Endothelial cell of umbilical vein (primary cell): ENCODE data around the gene NUP37. TPM values are rescaled to one million over a fixed set of nuclear protein-coding genes. Genes with fewer than 3 reads are reported as not detected.
A peak's percentile ranks its signal among the peaks of the same experiment; 100 is the strongest.

ENCODE experiments used
- BruUV-seq: library from RNA; stranded (reverse); fragments of 400-500 nt; replicated peaks from 2 replicates; lab custom pipeline; 2021; lab: Mats Ljungman, UMichigan
- CTCF ChIA-PET: fragments of 300-600, 350-600 bp; sonication (Branson Sonifier 250); formaldehyde crosslinking; loops from one replicate; lab custom pipeline; 2021; ENCODE audit warnings: antibody characterized with exemption, inconsistent platforms; lab: Charles Lee
- POLR2A ChIA-PET: fragments of 300-600, 350-600 bp; sonication (Branson Sonifier 250); formaldehyde crosslinking; loops from one replicate; lab custom pipeline; 2021; ENCODE audit warnings: antibody characterized with exemption, inconsistent platforms; lab: Charles Lee
- DNase-seq: peaks from one replicate; pipeline ENCODE4 v3.0.0-alpha.2; 2011; ENCODE audit warnings: low read depth, low spot score
- FAIRE-seq: peaks from 2 replicates; lab custom pipeline; 2011; peaks lifted over from hg19 to GRCh38; lab: Jason Lieb, UNC
- H2AFZ ChIP-seq: 2 replicates; pipeline ENCODE4 v1.6.0; 2012; ENCODE audit warnings: low read depth, low read length, control low read depth, inconsistent platforms
- H3K27ac ChIP-seq: 2 replicates; pipeline ENCODE4 v1.5.1; 2011; ENCODE audit warnings: low read depth, mild to moderate bottlenecking, control low read depth, low read length, moderate library complexity; ENCODE audit not compliant: insufficient read depth
- H3K27me3 ChIP-seq, 2 experiments: 2 replicates each; pipeline versions ENCODE4 v1.6.0 to v1.6.1; 2011; ENCODE audit warnings: low read length in 2 of 2, mixed read lengths in 1 of 2; ENCODE audit not compliant: control insufficient read depth in 2 of 2, insufficient read depth in 2 of 2
- H3K36me3 ChIP-seq, 2 experiments: 2 replicates in 1 of 2; 3 replicates in 1 of 2; pipeline ENCODE4 v1.5.1; 2011; ENCODE audit warnings: low read length in 2 of 2, mild to moderate bottlenecking in 1 of 2, moderate library complexity in 1 of 2; ENCODE audit not compliant: control insufficient read depth in 2 of 2, insufficient read depth in 2 of 2; ENCODE audit errors: extremely low read depth in 1 of 2
- H3K4me1 ChIP-seq: 3 replicates; pipeline ENCODE4 v1.5.1; 2011; ENCODE audit warnings: mild to moderate bottlenecking, low read length; ENCODE audit not compliant: control insufficient read depth, insufficient read depth; ENCODE audit errors: extremely low read depth
- H3K4me2 ChIP-seq: 2 replicates; pipeline ENCODE4 v1.6.1; 2011; ENCODE audit warnings: low read length, control low read depth, mixed read lengths; ENCODE audit not compliant: insufficient read depth
- H3K4me3 ChIP-seq, 3 experiments: fragments of 200-600 bp in 1 of 3; sonication (generic), shearing (Covaris generic) in 1 of 3; replicated peaks in 1 of 3; 2 replicates each; pipeline ENCODE4 v1.5.1; 2011 to 2016; ENCODE audit warnings: control low read depth in 3 of 3, low read length in 3 of 3, mild to moderate bottlenecking in 2 of 3, inconsistent platforms in 1 of 3, low read depth in 1 of 3, moderate library complexity in 1 of 3; ENCODE audit not compliant: insufficient read depth in 1 of 3
- H3K79me2 ChIP-seq: 2 replicates; pipeline ENCODE4 v1.6.0; 2012; ENCODE audit warnings: low read length, inconsistent platforms; ENCODE audit not compliant: control insufficient read depth, insufficient read depth
- H3K9ac ChIP-seq: replicated peaks from 2 replicates; pipeline ENCODE3; 2011; ENCODE audit warnings: low read length, control low read depth; ENCODE audit not compliant: insufficient read depth; ENCODE audit errors: extremely low read depth
- H3K9me1 ChIP-seq: replicated peaks from 3 replicates; pipeline ENCODE4 v1.6.0; 2011; ENCODE audit warnings: mild to moderate bottlenecking, low read length; ENCODE audit not compliant: control insufficient read depth, insufficient read depth; ENCODE audit errors: extremely low read depth
- H3K9me3 ChIP-seq: replicated peaks from 2 replicates; pipeline ENCODE4 v1.5.1; 2012; ENCODE audit warnings: low read length, inconsistent platforms; ENCODE audit not compliant: control insufficient read depth, insufficient read depth
- H4K20me1 ChIP-seq: replicated peaks from 2 replicates; pipeline ENCODE3; 2011; ENCODE audit warnings: mild to moderate bottlenecking, low read length; ENCODE audit not compliant: control insufficient read depth, insufficient read depth; ENCODE audit errors: extremely low read depth
- CTCF ChIP-seq, 2 donors: IDR thresholded peaks; 1 replicate in 1 of 2; 2 replicates in 1 of 2; pipeline ENCODE4 v1.5.1; 2011; ENCODE audit warnings: low read length in 2 of 2, mild to moderate bottlenecking in 2 of 2, moderate library complexity in 2 of 2, control low read depth in 1 of 2, inconsistent platforms in 1 of 2, low read depth in 1 of 2; ENCODE audit not compliant: insufficient read depth in 1 of 2; ENCODE audit errors: extremely low read depth in 1 of 2
- EZH2 ChIP-seq: IDR thresholded peaks from 2 replicates; pipeline ENCODE4 v1.6.1; 2012; ENCODE audit warnings: borderline replicate concordance, low read depth, mild to moderate bottlenecking, moderate library complexity, low read length, inconsistent platforms; ENCODE audit not compliant: severe bottlenecking
- FOS ChIP-seq: IDR thresholded peaks from 2 replicates; pipeline ENCODE4 v1.6.1; 2011; ENCODE audit warnings: mild to moderate bottlenecking, low read length, moderate library complexity, borderline replicate concordance; ENCODE audit not compliant: insufficient read depth
- GATA2 ChIP-seq: IDR thresholded peaks from 2 replicates; pipeline ENCODE4 v1.7.0; 2011; ENCODE audit warnings: low read depth, mild to moderate bottlenecking, moderate library complexity, mixed read lengths, low read length; ENCODE audit not compliant: insufficient read length, insufficient read depth
- JUN ChIP-seq: IDR thresholded peaks from 2 replicates; pipeline ENCODE4 v1.6.1; 2011; ENCODE audit warnings: borderline replicate concordance, low read depth; ENCODE audit not compliant: insufficient read length, insufficient read depth
- MYC ChIP-seq: IDR thresholded peaks from one replicate; pipeline ENCODE4 v1.6.1; 2011; ENCODE audit warnings: mild to moderate bottlenecking, low read depth, low read length
- POLR2A ChIP-seq: IDR thresholded peaks from 2 replicates; pipeline ENCODE4 v1.6.1; 2012; ENCODE audit warnings: low read depth, mild to moderate bottlenecking, control low read depth, low read length
- POLR2AphosphoS5 ChIP-seq: IDR thresholded peaks from 2 replicates; pipeline ENCODE4 v1.6.1; 2012; ENCODE audit warnings: low read depth, mild to moderate bottlenecking, control low read depth, low read length, moderate library complexity; ENCODE audit not compliant: insufficient read depth
- dilution Hi-C: fragments of 300-500 bp; cut with MboI; formaldehyde crosslinking; loops from one replicate; pipeline ENCODE4 v1.15.0; 2019; ENCODE audit warnings: low sequenced_read_pairs; ENCODE audit not compliant: extremely low pct_ligation_motif_present
- intact Hi-C: fragments of 100-400 bp; cut with micrococcal nuclease; formaldehyde crosslinking; loops from one replicate; pipeline ENCODE4 v1.10.0; 2022
- polyA plus RNA-seq, 4 experiments: library from polyadenylated mRNA; depleted of rRNA in 3 of 4; stranded (reverse) in 3 of 4; unstranded in 1 of 4; fragments of >200 nt; gene quantifications; 2 replicates each; pipeline versions ENCODE4 v1.2.1 to v1.2.3, GENCODE V29; 2011 to 2012; ENCODE audit warnings: missing spikeins in 1 of 4
- total RNA-seq: library from RNA; stranded (reverse); gene quantifications from 2 replicates; pipeline ENCODE4 v1.2.3, GENCODE V29; 2021
- TF ChIP-seq, protein P1 (sequence below): IDR thresholded peaks from 2 replicates; pipeline ENCODE4 v1.6.1; 2011; ENCODE audit not compliant: insufficient read depth, insufficient read length

NUP37 gene
- total and polyA plus RNA-seq, 2 donors (not counting 3 experiments of a cell fraction or from before 2014, with no cell fraction given): 25.0 to 46.8 TPM

GRCh38 chr12:102043928-102044327 is 76.0 kb downstream of the NUP37 start:
- no TSS peak for BruUV-seq
- POLR2A ChIA-PET: no interaction called here
- Histone ChIP-seq H3K4me2 (no peak overlapping the region), H3K36me3 (peaks cover 0 to 1% of the 10 kb centered on the region in 2 experiments), H2AFZ (no peak overlapping the region), H3K9ac (no peak overlapping the region), H3K79me2 (no peaks in the 10 kb centered on the region), H3K4me3 (no peak overlapping the region), H4K20me1 (no peaks in the 10 kb centered on the region), H3K27me3 (no peaks in the 10 kb centered on the region), H3K27ac (no peak overlapping the region), H3K9me3 (no peaks in the 10 kb centered on the region), H3K4me1 (no peaks in the 10 kb centered on the region), H3K9me1 (no peaks in the 10 kb centered on the region)
- intact Hi-C loops: no loop called here
- dilution Hi-C loops: no loop called here
- DNase-seq (no peak), FAIRE-seq (peak; percentile 18)
- CTCF ChIA-PET: interaction anchor here (0.6 to 1.3 kb wide), 2 partner anchors 25 to 211 kb away, joined by 3 to 4 read pairs; no protein-coding TSS in a partner anchor
- TF ChIP-seq CTCF (IDR thresholded peaks at IDR 0.05; ENCODE audit: extremely low read depth in 1 of 2, insufficient read depth in 1 of 2, low read depth in 1 of 2, low read length in 2 of 2) (no peak), MYC (no peak), FOS (no peak), JUN (no peak), POLR2AphosphoS5 (no peak), EZH2 (no peak), POLR2A (no peak), GATA2 (no peak)
- TF ChIP-seq, protein P1, sequence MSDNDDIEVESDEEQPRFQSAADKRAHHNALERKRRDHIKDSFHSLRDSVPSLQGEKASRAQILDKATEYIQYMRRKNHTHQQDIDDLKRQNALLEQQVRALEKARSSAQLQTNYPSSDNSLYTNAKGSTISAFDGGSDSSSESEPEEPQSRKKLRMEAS: no peak
